CD4-positive, alpha-beta T cell treated with Interleukin-4 for 4 hours (primary cell): ENCODE results near the gene NAXE.
A peak's percentile ranks its signal among the peaks of the same experiment; 100 is the strongest.
"Not testable (repeated sequence)": the region's sequence is repeated elsewhere in the genome, so short reads cannot be mapped to it uniquely, and the experiment has no call there.

ENCODE experiments used
- DNase-seq: peaks from one replicate; pipeline ENCODE4 v3.0.0-alpha.2; 2020

Gene NAXE

GRCh38 chr1:156571261-156571852, 20.2 kb upstream of the NAXE start:
- no peak for DNase-seq

- peak; percentile 71 for DNase-seq
Measured at GRCh38 chr1:156571919-156572662, 19.5 kb upstream of the NAXE start, which contains the start of gene IQGAP3. TSS of gene IQGAP3 (minus strand) at chr1:156572565. CDS start at chr1:156572529, 36 bp downstream.

GRCh38 chr1:156572663-156573018, 18.9 kb upstream of the NAXE start:
- no peak for DNase-seq

- no peak for DNase-seq
Measured at GRCh38 chr1:156574039-156574633, 17.4 kb upstream of the NAXE start.

GRCh38 chr1:156577550-156577949, 14.0 kb upstream of the NAXE start:
- DNase-seq: no peak

GRCh38 chr1:156578055-156578454, 13.5 kb upstream of the NAXE start:
- no peak for DNase-seq

- DNase-seq: no peak
Measured at GRCh38 chr1:156579472-156579871, 12.1 kb upstream of the NAXE start, which contains the start of gene TTC24. TSS of gene TTC24 (plus strand) at chr1:156579723. CDS start at chr1:156581365, 1,642 bp downstream.

- peak; percentile 10 for DNase-seq
Measured at GRCh38 chr1:156581661-156582387, 9.8 kb upstream of the NAXE start.

- peak; percentile 14 for DNase-seq
Measured at GRCh38 chr1:156582388-156583017, 9.1 kb upstream of the NAXE start.

- DNase-seq: peak; percentile 78
Measured at GRCh38 chr1:156583821-156584622, 7.6 kb upstream of the NAXE start.

- no peak for DNase-seq
Measured at GRCh38 chr1:156584813-156585212, 6.8 kb upstream of the NAXE start.

- no peak for DNase-seq
Measured at GRCh38 chr1:156586323-156586722, 5.3 kb upstream of the NAXE start.

GRCh38 chr1:156586892-156587477, 4.6 kb upstream of the NAXE start:
- no peak for DNase-seq

- DNase-seq: not testable (repeated sequence)
Measured at GRCh38 chr1:156587927-156588326, 3.6 kb upstream of the NAXE start.

- DNase-seq: no peak
Measured at GRCh38 chr1:156589546-156589945, 2.0 kb upstream of the NAXE start.

GRCh38 chr1:156590326-156591180, 1.0 kb upstream of the NAXE start:
- no peak for DNase-seq

GRCh38 chr1:156591181-156591431, 470 bp upstream of the NAXE start:
- no peak for DNase-seq

GRCh38 chr1:156592158-156592909, 758 bp downstream of the NAXE start:
- DNase-seq: no peak

- no peak for DNase-seq
Measured at GRCh38 chr1:156592910-156593660, 1.5 kb downstream of the NAXE start.

- DNase-seq: no peak
Measured at GRCh38 chr1:156593661-156593989, 2.0 kb downstream of the NAXE start.
